ENCODE data around the gene RBM47. TPM values are rescaled to one million over a fixed set of nuclear protein-coding genes. Genes with fewer than 3 reads are reported as not detected.

The RBM47 gene
- total RNA-seq, 1 donor from 2014 or later = 37.8 TPM

- Mint-ChIP-seq H3K4me3 (no peak overlapping the region), H3K36me3 (peaks cover 7% of the 10 kb centered on the region), H3K27me3 (ENCODE audit: low read depth) (peaks cover 5% of the 10 kb centered on the region), H3K9me3 (peaks cover 4% of the 10 kb centered on the region), H3K4me1 (peaks cover 37% of the 10 kb centered on the region), H3K27ac (no peak overlapping the region)
- no peak for TF ChIP-seq CTCF (IDR thresholded peaks at IDR 0.05; ENCODE audit: unreplicated experiment)
- no peak for DNase-seq (ENCODE audit: low spot score in 2 of 2, unreplicated experiment in 2 of 2)
Observed at GRCh38 chr4:40622913-40623312, 6.8 kb downstream of the RBM47 start.

- Mint-ChIP-seq H3K27ac (peak overlapping the region; percentile 74), H3K9me3 (peaks cover 4% of the 10 kb centered on the region), H3K4me3 (no peak overlapping the region)
Observed at GRCh38 chr4:40621592-40622512, 7.8 kb downstream of the RBM47 start.

GRCh38 chr4:40621229-40621591 lies 8.5 kb downstream of the RBM47 start:
- no peak for DNase-seq (ENCODE audit: low spot score in 2 of 2, unreplicated experiment in 2 of 2)
- Mint-ChIP-seq H3K27me3 (ENCODE audit: low read depth) (no peaks in the 10 kb centered on the region), H3K36me3 (peaks cover 7% of the 10 kb centered on the region), H3K9me3 (peaks cover 4% of the 10 kb centered on the region), H3K4me3 (no peak overlapping the region), H3K4me1 (peaks cover 21% of the 10 kb centered on the region), H3K27ac (peak overlapping the region; percentile 74)
- TF ChIP-seq CTCF (IDR thresholded peaks at IDR 0.05; ENCODE audit: unreplicated experiment) = no peak

More at GRCh38 chr4:40621592-40622512, 7.8 kb downstream of the RBM47 start:
- peaks cover 2% of the 10 kb centered on the region for H3K27me3 Mint-ChIP-seq (ENCODE audit: low read depth)
- peaks cover 28% of the 10 kb centered on the region for H3K4me1 Mint-ChIP-seq
- no peak for TF ChIP-seq CTCF (IDR thresholded peaks at IDR 0.05; ENCODE audit: unreplicated experiment)
- no peak for DNase-seq (ENCODE audit: low spot score in 2 of 2, unreplicated experiment in 2 of 2)
- peaks cover 7% of the 10 kb centered on the region for H3K36me3 Mint-ChIP-seq

- no peak overlapping the region for H3K4me3 Mint-ChIP-seq
- H3K36me3 Mint-ChIP-seq = peaks cover 9% of the 10 kb centered on the region
- no peak for DNase-seq (ENCODE audit: low spot score in 2 of 2, unreplicated experiment in 2 of 2)
- no peak for TF ChIP-seq CTCF (IDR thresholded peaks at IDR 0.05; ENCODE audit: unreplicated experiment)
- H3K27me3 Mint-ChIP-seq (ENCODE audit: low read depth) = no peaks in the 10 kb centered on the region
- H3K9me3 Mint-ChIP-seq = peaks cover 4% of the 10 kb centered on the region
- no peak overlapping the region for H3K27ac Mint-ChIP-seq
- H3K4me1 Mint-ChIP-seq = peaks cover 12% of the 10 kb centered on the region
Observed at GRCh38 chr4:40619600-40619999, 10.1 kb downstream of the RBM47 start.

- no peak for TF ChIP-seq CTCF (IDR thresholded peaks at IDR 0.05; ENCODE audit: unreplicated experiment)
- H3K4me3 Mint-ChIP-seq = no peak overlapping the region
- peaks cover 16% of the 10 kb centered on the region for H3K9me3 Mint-ChIP-seq
- H3K27ac Mint-ChIP-seq = no peak overlapping the region
- peaks cover 12% of the 10 kb centered on the region for H3K4me1 Mint-ChIP-seq
- H3K27me3 Mint-ChIP-seq (ENCODE audit: low read depth) = no peaks in the 10 kb centered on the region
- no peak for DNase-seq (ENCODE audit: low spot score in 2 of 2, unreplicated experiment in 2 of 2)
- peaks cover 15% of the 10 kb centered on the region for H3K36me3 Mint-ChIP-seq
Observed at GRCh38 chr4:40617872-40618271, 11.8 kb downstream of the RBM47 start.
